ENCODE measurements around the gene CROCC.
"Not testable (repeated sequence)": the region's sequence is repeated elsewhere in the genome, so short reads cannot be mapped to it uniquely, and the experiment has no call there.

DNA sequence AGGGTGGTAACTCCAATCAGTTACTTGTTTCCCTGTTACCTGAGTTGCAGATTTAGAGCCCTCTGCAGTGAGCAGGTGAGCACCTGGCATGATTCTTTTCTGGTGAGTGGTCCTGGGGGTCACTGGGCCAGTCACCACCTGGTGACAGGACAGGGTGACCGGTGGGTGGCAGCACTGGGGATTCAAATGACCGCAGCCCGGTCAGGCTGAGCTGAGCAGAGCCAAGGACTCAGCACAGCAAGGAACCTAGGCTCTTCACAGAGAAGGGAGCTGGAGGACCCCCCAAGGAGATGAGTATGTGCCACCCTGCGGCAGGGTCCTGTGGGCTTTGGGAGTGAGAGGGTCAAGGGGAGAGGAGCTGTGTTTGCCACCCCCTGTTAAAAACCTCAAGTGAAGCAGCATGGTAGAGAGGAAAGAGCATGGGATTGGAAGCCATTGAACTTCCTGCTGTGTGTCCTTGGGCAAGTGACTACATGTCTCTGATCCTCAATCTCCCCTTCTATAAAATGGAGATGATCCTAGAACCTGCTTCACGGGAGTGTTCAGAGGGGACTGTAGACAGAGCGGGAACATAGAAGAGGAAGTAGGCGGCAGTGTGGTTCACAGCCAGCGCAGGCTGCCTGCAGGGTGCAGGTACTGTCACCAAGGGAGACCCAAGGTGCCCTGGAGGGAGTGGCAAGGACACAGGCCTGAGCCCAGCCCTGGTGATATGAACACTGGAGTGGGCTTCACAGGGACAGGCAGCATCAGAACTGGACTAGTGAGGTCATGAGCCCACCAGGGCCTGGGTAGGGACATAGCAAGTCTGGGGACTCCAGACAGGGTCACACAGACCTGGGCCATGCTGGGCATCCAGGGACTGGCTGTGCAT lies 9.6 kb upstream of the CROCC start:
- not testable (repeated sequence) for TF ChIP-seq ESRRG (CRISPR knock-in tag; IDR thresholded peaks at IDR 0.05); BACH2 (CRISPR knock-in tag; IDR thresholded peaks at IDR 0.05; ENCODE audit: borderline replicate concordance); TOX (CRISPR knock-in tag; IDR thresholded peaks at IDR 0.05; ENCODE audit: borderline replicate concordance); ZNF565 (CRISPR knock-in tag; conservative IDR thresholded peaks at IDR 0.05; ENCODE audit: low read depth); OSR1 (CRISPR knock-in tag; IDR thresholded peaks at IDR 0.05); SNAI2 (CRISPR knock-in tag; IDR thresholded peaks at IDR 0.05); RARB (CRISPR knock-in tag; IDR thresholded peaks at IDR 0.05); ARNTL (CRISPR knock-in tag; IDR thresholded peaks at IDR 0.05; ENCODE audit: borderline replicate concordance, low read depth); CSDC2 (CRISPR knock-in tag; IDR thresholded peaks at IDR 0.05)
- TF ChIP-seq, protein P1, sequence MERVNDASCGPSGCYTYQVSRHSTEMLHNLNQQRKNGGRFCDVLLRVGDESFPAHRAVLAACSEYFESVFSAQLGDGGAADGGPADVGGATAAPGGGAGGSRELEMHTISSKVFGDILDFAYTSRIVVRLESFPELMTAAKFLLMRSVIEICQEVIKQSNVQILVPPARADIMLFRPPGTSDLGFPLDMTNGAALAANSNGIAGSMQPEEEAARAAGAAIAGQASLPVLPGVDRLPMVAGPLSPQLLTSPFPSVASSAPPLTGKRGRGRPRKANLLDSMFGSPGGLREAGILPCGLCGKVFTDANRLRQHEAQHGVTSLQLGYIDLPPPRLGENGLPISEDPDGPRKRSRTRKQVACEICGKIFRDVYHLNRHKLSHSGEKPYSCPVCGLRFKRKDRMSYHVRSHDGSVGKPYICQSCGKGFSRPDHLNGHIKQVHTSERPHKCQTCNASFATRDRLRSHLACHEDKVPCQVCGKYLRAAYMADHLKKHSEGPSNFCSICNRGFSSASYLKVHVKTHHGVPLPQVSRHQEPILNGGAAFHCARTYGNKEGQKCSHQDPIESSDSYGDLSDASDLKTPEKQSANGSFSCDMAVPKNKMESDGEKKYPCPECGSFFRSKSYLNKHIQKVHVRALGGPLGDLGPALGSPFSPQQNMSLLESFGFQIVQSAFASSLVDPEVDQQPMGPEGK (CRISPR knock-in tag; IDR thresholded peaks at IDR 0.05; ENCODE audit: borderline replicate concordance): not testable (repeated sequence)
- TF ChIP-seq, protein P2, sequence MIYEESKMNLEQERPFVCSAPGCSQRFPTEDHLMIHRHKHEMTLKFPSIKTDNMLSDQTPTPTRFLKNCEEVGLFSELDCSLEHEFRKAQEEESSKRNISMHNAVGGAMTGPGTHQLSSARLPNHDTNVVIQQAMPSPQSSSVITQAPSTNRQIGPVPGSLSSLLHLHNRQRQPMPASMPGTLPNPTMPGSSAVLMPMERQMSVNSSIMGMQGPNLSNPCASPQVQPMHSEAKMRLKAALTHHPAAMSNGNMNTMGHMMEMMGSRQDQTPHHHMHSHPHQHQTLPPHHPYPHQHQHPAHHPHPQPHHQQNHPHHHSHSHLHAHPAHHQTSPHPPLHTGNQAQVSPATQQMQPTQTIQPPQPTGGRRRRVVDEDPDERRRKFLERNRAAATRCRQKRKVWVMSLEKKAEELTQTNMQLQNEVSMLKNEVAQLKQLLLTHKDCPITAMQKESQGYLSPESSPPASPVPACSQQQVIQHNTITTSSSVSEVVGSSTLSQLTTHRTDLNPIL (CRISPR knock-in tag; IDR thresholded peaks at IDR 0.05; ENCODE audit: low read depth): not testable (repeated sequence)

Measured in SK-N-SH treated with all-trans-retinoic acid at 6 μM for 48 hours (cell line).